ENCODE data around the gene TIMP3.

TIMP3 gene

GRCh38 chr22:32809786-32810554 lies 8.5 kb downstream of the TIMP3 start:
- DNase-seq, result no peak

- no peak for DNase-seq
These were observed 9.1 kb downstream of the TIMP3 start for GRCh38 chr22:32810555-32811133.

GRCh38 chr22:32811788-32812545 lies 10.5 kb downstream of the TIMP3 start:
- DNase-seq, result no peak

GRCh38 chr22:32814285-32814860 lies 12.9 kb downstream of the TIMP3 start:
- DNase-seq, result no peak

GRCh38 chr22:32815059-32815458 lies 13.6 kb downstream of the TIMP3 start:
- no peak for DNase-seq

- no peak for DNase-seq
These were observed 14.4 kb downstream of the TIMP3 start for GRCh38 chr22:32815943-32816342.

- no peak for DNase-seq
These were observed 15.7 kb downstream of the TIMP3 start for GRCh38 chr22:32817137-32817730.

GRCh38 chr22:32818446-32819115 lies 17.1 kb downstream of the TIMP3 start:
- DNase-seq, result no peak

- no peak for DNase-seq
These were observed 17.6 kb downstream of the TIMP3 start for GRCh38 chr22:32819120-32819519.

GRCh38 chr22:32820131-32821119 lies 18.9 kb downstream of the TIMP3 start:
- DNase-seq, result no peak

- no peak for DNase-seq
These were observed 20.8 kb downstream of the TIMP3 start for GRCh38 chr22:32822179-32822877.

GRCh38 chr22:32823024-32823730 lies 21.7 kb downstream of the TIMP3 start:
- no peak for DNase-seq

- no peak for DNase-seq
These were observed 23.2 kb downstream of the TIMP3 start for GRCh38 chr22:32824531-32825312.

- DNase-seq, result no peak
These were observed 25.0 kb downstream of the TIMP3 start for GRCh38 chr22:32826537-32826936.

GRCh38 chr22:32827049-32827602 lies 25.6 kb downstream of the TIMP3 start:
- no peak for DNase-seq

- no peak for DNase-seq
These were observed 26.6 kb downstream of the TIMP3 start for GRCh38 chr22:32828150-32828549.

GRCh38 chr22:32828561-32828960 lies 27.1 kb downstream of the TIMP3 start:
- no peak for DNase-seq

- no peak for DNase-seq
These were observed 27.9 kb downstream of the TIMP3 start for GRCh38 chr22:32829451-32829851.

- DNase-seq, result no peak
These were observed 29.0 kb downstream of the TIMP3 start for GRCh38 chr22:32830473-32830872.

All from CD4-positive, alpha-beta T cell treated with Interleukin-12 subunit alpha and Interleukin-12 subunit beta, for 1 hour (primary cell).